ENCODE results near the gene NFATC2.

NFATC2 gene

DNA sequence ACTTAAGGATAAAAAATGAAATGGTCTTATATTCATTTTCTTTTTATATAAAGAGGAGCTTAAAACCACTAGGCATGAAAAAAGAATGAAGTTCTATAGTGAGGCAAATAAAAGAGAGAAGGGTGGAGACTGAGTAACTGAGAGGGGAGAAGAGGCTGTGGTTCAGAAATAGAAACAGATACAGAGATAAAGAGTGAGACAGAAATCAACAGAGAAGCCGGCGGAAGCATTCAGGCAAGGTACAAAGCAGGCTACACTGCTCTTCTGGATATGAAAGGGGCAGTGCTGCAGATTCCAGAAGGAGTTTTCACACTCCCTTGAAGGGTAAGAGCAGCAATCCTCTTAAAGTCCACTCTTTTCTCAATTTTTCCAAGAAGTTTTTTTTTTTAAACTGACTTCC is 29.9 kb downstream of the NFATC2 start:
- no peak for DNase-seq

DNA sequence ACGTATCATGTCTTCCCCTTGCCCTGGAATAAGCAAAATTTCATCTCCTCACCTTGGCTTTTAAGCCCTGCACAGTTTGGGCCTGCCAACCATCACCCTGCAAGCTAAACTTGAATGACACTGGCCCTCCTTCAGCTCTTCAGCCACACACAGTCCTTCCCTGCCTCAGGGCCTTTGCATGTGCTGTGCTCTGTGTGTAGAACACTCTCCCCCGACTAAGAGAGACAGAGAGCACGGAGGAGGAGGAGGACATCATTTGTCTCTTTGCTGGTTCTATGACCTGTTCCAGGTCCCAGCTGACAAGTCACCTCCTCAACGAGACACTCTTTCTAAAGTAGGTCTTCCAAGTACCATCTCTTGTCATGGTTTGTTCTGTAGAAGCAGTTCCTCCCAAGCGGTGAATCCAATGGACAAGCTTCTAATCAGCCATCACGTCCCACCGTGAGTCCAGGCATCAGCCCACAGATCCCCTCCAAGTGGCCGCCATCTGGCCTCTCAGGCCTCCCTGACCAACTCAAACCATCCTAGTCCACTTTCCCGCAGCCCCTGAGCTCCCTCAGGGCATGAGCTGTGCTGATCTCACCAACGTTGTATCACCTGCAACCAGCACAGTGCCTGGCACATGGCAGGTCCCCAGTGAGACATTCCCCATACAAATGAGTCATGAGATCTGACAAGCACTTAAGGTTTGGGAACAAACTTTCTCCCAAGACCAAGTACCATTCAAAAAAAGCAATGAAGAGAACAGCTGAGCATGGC is 30.5 kb downstream of the NFATC2 start:
- DNase-seq: no peak

DNA sequence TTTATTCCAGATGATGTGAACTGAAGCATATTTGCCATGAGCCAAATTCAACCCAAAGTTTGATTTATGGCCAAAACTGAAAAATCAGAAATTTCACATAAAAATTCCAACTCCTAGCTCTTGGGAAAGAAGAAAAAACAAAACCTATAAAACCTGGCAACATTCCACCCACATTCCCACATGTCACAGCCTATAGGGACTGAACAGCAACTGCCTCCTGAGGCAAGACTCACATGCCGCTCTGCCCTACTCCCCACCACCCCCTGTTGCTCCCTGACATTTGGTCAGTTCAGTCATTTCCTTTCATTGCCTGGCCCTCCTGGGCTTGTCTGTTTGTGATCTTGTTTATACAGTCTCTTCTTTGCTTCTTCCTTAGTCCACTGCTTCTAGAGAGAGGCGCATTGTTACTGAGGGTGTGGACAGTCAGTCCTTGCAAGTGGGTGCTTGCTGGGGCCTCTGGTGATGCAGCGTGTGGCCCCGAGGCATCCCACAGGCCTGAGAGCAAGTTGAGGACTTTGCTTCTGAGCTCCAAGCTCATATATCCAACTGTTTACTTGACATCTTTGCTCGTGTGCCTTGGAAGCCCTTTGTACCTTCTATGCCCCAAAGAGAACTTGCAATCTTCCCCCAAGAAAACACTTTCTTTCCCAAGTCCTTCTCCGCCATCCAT is 31.4 kb downstream of the NFATC2 start:
- no peak for DNase-seq

DNA sequence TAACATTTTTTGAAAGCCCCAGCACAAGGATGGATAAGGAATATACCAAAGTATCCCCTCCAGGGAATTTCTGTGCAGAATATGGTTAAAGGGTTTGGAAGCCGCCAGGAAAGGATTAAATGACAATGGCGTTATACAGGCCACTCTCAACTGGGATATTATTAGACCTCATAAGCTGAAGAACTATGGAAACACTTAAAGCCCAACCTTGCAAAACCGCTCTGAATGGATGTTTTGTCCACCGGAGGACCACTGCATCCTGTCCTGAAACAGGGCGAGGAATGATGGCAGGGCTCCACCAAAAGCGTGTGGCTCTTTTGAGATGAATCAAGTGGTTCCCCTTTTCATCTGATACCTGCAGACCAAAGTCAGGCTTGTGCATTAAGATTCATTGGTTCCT is 32.4 kb downstream of the NFATC2 start:
- no peak for DNase-seq

DNA sequence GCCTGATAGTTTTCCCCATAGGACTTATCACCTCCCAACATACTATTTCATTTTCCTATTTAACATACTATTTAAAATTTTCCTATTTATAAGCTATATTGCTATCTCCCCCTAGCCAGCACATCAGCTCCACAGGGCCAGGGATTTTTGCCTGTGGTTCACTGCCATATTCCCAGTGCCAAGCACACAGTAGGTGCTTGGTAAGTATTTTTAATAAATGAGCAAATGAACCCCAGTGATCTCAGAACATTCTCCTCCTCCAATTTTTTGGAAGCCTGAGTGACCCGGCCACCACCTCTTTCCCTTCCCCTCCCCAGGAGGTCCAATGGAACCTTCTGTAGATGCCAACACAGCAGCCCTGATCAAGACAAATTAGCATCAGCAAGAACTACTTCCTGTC is 33.3 kb downstream of the NFATC2 start:
- DNase-seq: no peak

DNA sequence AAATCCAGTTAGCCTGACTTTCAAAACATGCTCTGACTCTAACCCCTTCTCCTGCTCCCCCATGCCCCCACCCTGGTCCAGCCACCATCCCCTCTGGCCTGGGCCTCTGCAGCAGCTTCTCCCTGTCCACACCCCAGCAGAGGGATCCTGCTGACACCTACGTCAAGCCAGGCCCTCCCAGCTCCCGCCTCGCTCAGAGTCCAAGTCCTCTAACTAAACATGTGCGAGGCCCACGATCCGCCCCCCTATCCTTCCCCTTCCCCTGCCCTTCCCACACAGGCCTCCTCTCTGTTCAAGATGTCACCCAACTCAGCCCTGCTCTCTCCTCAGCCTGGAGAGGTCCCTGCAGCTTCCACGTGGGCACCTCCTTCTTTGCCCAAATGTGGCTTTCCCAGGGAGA is 33.7 kb downstream of the NFATC2 start:
- DNase-seq: no peak

DNA sequence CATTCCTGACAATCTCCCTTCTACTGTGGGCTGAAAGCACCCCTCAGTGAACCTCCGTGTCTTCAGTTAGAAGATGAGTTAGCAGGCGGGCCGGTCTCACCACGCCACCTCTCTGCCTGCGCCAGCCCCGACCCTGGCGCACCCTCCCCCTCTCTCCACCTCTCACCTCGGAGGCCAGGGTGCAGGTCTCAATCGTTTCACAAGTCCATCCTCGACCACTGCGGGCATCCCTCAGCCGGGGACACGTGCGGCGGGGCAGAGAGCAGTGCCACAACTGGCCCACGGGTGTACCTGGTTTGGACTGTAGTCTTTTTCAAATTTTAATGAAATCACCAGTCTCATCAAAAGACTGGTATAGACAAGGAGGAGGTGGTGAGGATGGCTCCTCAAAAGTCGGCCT is 34.4 kb downstream of the NFATC2 start:
- no peak for DNase-seq

DNA sequence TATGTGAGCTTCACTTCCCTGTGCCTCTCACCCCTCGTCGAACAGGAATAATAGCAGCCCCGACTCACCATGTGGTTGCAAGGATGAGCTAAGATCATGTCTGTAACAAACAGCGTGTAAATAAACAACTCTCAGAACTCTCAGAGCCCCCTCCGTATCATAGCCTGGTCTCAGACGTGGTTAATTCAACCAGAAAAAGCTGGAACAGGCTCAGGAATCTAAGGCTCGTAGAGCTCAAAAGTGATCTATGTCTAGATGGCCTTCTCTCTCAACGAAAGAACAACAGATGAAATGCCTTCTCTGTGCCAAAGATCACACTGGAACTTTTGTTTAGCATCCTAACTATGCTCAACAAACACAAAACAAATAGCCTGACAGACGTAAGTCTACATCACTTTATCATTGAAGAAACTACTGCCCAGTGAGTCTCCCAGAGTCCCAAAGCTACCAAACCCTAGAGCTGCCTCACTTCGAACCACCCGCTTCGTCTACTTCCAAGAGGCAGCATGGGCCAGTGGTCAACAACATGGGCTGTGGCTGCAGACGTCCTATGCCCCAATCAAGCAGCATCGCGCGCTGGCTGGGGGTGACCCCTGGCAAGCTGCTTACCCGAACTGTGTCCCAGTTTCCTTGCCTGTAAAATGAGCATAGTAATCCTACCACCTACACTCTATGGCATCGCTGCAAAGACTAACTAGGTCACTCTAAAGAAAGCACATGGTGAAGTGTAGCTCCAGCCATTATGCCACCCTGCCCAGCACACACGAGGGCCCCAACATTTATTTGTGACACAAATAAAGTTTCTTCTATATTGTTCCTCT is 35.1 kb downstream of the NFATC2 start:
- no peak for DNase-seq

DNA sequence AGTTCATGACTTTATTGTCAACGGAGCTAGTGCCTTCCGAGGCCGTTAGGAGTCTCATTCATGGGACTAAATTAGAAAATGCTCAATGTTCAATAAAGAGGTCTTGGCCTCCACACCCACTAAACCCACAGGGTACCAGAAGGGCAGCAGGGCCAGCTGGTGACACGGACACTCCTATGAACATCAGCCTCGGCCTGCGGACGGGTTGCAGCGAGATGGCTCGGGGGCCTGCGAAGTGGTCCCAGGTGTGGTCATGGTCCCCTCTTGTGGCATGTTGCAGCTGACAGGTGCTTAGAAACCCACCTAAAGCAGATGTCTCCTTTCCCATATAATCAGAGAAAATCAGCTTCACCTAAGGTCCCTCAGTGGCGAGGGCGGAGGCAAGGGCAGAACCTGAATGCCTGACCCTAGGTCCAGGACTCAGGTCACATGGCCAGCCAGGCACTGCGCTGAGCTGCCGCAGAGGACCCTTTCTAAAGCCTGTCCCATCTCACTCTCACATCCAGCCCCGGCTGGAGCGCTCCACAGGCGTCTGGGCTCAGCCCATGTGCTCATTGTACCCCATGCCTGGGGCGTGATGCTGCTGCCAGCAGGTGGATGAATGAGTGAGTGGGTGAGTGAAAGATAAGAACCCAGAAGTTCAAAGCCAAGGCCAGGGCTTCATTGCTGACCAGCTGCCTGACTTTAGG is 35.8 kb downstream of the NFATC2 start:
- DNase-seq: no peak

DNA sequence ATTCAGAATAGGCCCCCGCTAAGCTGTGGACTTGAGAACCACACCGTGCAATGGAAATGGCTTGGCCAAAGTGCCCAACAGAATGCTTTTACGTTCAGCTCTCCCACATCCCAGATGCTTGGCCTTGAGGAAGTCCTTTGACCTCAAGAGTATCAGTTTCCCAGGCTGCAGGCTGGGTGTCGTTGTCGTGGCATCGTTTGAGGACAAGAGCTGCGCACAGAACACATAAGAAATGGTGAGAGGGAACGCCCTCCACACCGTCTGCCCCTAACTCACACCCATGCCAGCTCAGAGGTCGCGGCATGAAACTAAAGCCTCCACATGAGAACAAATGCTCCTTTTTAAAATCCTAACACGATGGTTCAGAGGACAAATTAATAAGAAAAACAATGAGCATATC is 37.0 kb downstream of the NFATC2 start:
- DNase-seq: no peak

DNA sequence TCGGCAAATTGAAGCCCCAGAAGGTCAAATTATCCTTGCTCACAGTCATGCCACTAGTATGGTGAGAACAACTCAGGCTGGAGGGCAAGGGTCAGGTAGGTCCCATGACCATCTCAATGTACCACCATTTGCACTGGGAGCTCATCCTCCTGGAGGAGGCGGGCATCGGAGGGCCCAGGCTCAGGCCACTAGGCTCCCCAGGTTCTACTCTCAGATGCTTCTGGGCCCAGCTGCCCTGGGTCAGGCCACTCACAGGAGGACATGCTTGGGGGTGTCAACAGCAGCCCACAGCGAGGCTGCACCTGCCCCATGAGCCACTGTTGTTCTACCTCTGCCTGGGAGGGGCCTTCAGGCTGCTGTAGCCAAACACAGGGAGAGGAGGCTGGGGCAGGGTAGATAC is 39.1 kb downstream of the NFATC2 start:
- no peak for DNase-seq

DNA sequence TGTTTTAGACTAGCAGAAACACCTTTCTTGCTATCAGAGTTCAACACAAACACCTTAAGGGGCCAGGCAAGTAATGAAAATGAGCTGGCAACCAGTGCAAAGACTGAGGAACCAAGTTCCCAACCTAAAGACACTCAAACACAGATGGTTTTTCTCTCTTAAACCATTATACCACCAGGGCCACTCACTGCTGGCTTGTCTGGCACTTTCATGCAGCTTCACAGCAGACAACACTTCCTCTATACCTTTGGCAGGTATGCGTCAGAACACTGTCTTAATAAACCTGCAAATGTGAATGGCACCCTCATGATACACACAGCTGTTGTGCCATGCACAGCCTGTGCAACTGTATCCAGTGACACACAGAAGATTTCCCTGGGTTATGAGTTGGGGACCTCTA is 41.6 kb downstream of the NFATC2 start:
- no peak for DNase-seq

DNA sequence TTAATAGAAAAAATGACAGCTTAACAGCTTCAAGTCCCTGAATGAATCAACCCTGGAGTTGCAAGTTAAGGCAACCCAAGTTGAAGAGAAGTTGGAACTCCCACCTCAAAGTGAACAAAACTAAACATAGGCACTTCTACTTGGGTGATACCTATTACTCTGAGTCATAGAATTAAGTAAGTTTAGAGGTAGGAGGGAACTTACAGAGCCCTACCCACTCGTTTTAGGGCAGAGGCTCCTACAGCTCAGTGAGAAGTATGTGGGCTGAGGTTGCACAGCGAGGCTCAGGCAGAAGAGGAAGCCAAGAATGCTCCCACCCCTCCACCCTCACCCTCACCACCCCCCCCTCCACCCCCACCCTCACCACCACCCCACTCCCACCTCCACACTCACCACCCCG is 42.2 kb downstream of the NFATC2 start:
- DNase-seq: no peak

DNA sequence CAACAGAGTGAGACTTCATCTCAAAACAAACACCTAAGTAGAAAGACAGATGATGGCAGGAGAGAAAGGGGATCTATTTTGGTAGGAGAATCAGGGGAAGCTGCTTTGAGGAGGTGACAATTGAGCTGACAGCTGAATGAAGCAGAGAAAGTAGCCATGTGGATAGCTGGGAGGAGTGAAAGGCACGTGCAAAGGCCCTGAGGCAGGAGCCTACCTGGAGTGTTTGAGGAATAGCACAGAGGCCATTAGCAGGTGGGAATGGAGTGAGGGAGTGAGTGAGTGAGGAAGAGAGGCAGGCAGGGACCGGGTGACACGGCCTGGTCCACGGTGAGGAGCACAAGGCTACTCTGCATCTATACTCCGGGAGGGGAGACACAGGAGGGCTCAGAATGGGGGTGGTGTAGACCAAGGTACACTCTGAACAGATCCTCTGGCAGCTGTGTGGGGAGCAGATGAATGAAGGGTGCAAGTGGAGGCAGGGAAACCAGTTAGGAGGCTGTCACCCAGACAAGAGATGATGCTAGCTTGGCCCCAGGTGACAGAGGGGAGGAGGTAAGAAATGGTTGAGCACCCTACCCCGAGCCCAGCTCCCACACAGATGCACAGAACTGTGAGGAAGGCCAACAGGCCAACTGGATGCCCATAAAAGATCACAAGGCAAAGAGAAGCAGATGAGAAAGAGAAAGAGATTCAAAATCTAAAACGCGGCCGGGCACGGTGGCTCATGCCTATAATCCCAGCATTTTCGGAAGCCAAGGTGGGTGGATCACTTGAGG is 43.6 kb downstream of the NFATC2 start:
- no peak for DNase-seq

DNA sequence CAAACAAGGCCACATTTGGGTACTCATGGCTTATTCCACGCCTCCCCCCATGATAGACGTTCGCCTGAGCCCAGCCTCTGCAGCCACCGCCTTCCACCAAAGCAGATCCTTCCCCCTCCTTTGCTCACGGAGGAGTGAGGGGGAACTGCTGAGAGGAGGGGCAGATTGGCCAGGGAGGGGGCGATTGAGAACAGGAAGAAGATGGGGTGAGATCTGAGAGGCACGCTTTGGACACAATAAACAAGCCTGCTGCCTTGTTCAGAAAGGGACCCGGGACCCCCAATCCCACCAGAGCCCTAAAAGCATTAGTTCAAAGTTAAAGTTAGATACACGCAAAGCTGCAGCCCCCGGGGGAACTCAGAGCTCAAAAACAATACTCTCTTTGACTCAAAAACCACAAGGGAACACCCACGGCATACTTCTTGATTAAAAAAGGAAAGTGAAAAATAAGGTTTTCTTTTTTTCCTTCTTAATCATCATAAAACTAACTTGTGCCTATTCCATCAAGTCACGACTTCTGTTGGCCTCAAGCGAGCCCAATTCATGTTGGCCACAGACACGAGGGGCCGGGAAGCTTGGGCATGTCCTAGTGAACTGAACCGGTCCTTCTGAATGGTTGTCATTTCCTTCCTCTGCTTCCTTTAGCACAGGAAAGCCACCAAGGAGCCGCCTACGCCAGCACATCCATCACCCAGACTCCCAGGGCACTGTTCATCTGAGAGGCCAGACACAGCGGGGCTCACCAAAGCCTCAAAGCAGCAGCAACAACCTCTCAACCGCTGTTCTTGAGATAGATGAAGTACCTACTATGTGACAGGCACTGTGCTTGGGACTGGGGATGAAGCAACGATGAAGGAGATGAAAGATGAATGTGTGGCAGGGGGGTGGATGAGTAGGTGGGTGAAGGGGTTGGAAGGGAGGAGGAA is 44.7 kb downstream of the NFATC2 start:
- DNase-seq: no peak

DNA sequence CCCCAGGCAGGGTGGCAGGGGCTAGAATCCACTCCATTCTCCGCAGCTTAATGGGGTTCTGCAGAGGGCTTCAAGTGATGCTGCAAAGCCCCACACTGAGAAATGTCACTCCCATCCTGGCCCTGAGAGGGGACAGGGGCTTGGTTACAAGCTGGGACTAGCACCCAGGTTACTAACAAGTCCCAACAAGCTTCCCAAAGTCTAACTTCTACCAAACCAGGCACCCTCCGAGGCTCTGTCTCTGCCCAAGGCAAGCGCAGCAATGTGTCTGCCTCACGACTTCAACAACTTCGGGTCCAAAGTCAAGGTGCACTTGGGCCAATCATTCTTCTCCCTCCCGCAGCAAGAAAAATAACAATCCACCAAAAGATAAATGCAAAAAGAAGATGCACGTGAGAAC is 45.6 kb downstream of the NFATC2 start:
- DNase-seq: no peak

DNA sequence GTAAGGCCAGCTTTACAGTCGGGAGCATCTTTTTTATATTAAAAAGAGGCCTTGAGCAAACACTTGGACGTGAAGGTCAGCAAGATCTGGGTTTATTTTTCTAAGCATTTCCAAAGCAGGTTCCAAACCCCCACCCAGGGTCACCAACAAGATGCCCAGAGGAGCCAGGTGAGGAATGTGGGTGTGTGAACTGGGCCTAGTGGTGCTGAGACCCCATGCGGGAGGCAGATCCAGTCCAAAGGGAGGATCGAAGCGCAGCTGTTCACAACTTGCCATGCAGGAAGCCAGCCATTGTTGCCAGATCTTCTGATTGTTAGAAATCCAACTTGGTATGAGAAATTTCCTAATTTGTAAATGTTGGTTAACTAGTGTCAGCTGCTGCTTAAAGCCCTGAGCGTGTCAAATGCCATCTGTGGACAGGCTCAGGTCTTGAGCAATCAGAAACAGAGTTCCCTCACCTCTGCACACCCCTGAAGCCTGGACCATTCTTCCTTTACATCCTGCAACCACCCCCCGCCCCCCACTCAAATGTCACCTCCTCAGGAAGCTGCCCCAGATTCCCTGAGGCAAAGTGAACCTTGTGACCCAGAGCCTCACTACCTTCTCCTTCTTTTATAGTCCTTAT is 46.5 kb downstream of the NFATC2 start:
- DNase-seq: no peak

DNA sequence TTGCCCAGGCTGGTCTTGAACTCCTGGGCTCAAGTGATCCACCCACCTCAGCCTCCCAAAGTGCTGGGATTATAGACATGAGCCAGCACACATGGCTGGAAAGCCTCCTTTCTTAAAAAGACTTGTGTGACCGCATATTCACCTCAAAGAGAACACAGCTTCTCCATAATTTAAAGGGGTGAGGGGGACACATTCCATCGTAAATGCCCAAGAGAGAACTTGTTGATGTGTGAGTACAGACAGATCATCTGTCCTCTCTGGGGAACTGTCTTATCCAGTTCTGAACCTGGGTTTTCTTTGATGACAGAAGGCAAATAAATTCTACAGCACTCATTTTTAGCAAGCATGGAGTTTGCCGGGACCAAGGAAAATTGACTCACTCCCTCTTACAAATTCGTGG is 47.2 kb downstream of the NFATC2 start:
- DNase-seq: no peak

DNA sequence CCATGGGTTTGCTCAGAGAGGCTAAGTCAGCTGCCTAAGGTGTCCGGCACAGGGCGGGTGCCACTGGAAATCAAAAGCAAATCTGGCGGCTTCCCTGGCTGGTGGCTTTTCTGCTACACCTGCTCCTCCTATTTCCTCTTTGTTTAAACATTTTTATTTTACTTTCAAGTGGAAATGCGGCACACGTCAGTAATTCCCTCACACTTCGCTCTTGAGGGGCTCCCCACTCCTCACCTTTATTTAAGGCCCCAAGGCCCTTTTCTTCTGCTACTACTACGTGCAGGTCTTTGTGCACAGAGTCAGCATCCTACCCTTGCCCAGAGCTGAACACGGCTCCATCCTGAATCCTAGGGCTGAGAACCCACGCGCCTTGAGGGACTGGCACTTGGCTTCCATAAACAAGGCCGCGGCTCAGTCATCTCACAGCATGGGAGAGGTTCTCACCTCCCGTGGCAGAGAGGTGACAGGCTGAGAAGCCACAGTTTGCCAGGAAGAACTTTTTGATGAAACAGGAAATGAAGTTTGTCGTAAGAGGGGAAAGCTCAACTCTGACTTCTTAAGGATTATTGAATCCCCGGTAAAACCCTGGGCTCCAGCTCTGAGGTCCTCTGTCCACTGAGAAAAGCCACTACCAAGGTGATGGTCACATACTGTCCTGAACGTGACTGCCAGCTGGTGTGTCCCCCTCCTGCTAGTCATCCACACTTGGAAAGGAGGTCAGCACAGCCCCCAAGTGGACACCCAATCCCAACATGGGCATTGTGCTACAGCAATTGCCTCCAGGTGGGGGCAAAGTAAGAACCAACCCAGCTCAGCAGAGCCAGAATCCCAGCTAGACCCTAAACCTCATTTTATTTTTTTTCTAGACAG is 48.0 kb downstream of the NFATC2 start:
- no peak for DNase-seq

DNA sequence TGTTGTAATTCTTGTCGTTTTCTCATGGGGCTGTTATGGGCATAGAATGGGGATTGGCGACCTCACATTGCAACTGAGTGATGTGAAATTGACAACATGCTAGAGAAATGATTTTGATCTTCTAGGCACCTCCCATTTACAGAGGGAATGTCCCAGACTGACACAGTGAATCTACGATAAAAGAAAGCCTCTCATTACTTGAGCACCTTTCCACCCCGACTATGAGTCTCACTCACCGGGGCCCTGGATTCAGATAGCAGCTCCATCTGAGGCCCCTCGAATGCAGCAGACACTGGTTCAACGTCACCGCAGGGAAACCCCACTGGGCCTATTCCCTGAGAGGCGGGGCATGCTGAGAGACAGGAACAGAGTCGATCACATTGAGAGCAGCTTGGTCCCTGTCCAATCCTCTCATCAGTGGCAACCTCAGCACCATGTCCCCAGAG is 49.1 kb downstream of the NFATC2 start:
- DNase-seq: no peak
